ENCODE data around the gene AFAP1L1.

Gene AFAP1L1

GRCh38 chr5:149288436-149288835, 16.8 kb downstream of the AFAP1L1 start:
- DNase-seq (ENCODE audit: low read depth): no peak
- no peak overlapping the region for H3K4me3 ChIP-seq (ENCODE audit: control insufficient read depth, low read depth, low read length)
- TF ChIP-seq, protein P1, sequence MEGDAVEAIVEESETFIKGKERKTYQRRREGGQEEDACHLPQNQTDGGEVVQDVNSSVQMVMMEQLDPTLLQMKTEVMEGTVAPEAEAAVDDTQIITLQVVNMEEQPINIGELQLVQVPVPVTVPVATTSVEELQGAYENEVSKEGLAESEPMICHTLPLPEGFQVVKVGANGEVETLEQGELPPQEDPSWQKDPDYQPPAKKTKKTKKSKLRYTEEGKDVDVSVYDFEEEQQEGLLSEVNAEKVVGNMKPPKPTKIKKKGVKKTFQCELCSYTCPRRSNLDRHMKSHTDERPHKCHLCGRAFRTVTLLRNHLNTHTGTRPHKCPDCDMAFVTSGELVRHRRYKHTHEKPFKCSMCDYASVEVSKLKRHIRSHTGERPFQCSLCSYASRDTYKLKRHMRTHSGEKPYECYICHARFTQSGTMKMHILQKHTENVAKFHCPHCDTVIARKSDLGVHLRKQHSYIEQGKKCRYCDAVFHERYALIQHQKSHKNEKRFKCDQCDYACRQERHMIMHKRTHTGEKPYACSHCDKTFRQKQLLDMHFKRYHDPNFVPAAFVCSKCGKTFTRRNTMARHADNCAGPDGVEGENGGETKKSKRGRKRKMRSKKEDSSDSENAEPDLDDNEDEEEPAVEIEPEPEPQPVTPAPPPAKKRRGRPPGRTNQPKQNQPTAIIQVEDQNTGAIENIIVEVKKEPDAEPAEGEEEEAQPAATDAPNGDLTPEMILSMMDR (IDR thresholded peaks at IDR 0.05; ENCODE audit: control insufficient read depth, insufficient read depth, low read depth, low read length, missing control alignments): no peak

- TF ChIP-seq, protein P1 (IDR thresholded peaks at IDR 0.05; ENCODE audit: control insufficient read depth, insufficient read depth, low read depth, low read length, missing control alignments): no peak
- no peak for DNase-seq (ENCODE audit: low read depth)
- H3K4me3 ChIP-seq (ENCODE audit: control insufficient read depth, low read depth, low read length): no peak overlapping the region
Measured at GRCh38 chr5:149289301-149289700, 17.6 kb downstream of the AFAP1L1 start.

DNA sequence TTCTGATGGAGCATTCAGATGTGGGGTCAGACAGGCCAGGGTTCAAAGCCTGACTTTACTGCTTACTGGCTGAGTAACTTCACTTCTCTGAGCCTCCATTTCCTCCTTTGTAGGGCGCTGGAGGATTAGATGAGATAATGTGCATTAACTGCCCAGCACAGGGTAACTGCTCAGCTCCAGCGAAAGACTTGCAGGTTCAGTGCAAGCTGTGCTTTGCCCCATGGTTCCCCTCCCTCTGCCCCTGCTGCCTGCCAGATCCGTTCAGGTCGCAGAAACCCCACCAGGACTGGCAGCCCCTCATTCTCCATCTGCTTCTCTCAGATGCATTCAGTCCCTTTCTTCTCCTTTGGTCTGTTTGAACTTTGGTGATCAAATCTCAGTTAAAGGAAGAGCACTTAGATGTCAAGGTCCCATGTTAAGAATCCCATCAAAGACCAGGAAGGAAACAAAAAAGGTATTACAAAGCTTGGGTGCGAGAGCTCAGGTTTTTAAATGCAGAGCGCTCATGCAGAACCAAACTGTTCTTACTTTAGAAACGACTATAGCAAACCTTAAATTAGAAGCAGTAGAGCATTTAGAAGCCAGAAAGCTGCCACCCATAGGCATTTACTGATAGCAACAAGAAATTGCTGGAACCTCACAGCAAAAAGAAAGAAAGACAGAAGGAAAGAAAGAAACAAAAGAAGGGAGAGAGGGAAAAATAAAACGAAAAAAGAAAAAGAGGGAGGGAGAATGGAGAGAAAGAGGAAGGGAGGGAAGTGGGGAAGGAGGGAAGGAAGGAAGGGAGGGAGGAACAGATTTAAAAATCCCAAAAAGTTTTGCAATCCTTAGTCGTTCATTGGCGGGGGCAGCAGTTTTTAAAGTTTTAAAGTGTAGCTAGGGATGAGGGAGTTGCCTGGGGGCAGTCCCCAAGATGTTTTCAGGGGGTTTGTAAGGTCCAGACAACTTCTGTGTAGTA, 23.5 kb downstream of the AFAP1L1 start:
- DNase-seq (ENCODE audit: low read depth): no peak
- TF ChIP-seq, protein P1 (IDR thresholded peaks at IDR 0.05; ENCODE audit: control insufficient read depth, insufficient read depth, low read depth, low read length, missing control alignments): no peak
- H3K4me3 ChIP-seq (ENCODE audit: control insufficient read depth, low read depth, low read length): no peak overlapping the region

- no peak for DNase-seq (ENCODE audit: low read depth)
- TF ChIP-seq, protein P1 (IDR thresholded peaks at IDR 0.05; ENCODE audit: control insufficient read depth, insufficient read depth, low read depth, low read length, missing control alignments): no peak
- H3K4me3 ChIP-seq (ENCODE audit: control insufficient read depth, low read depth, low read length): no peak overlapping the region
Measured at GRCh38 chr5:149297340-149298025, 25.8 kb downstream of the AFAP1L1 start.

DNA sequence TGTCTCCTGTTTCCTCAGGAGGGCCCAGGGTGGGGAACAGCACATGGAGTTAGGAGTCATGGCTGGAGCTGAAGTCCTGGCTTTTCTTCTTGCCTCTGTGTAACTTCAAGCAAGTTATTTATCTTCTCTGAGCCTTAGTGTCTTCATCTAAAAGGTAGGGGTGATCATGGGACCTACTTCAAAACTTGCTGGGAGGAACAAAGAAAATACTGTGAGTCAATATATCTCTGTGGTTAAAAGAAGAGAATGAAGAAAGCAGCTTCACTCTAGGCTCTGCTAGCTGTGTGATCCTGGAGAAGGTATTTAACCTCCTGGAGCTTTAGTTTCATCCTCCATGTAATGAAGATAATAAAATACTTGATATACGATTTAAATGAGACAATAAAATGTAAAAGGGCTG, 26.5 kb downstream of the AFAP1L1 start:
- no peak overlapping the region for H3K4me3 ChIP-seq (ENCODE audit: control insufficient read depth, low read depth, low read length)
- no peak for DNase-seq (ENCODE audit: low read depth)
- TF ChIP-seq, protein P1 (IDR thresholded peaks at IDR 0.05; ENCODE audit: control insufficient read depth, insufficient read depth, low read depth, low read length, missing control alignments): no peak

DNA sequence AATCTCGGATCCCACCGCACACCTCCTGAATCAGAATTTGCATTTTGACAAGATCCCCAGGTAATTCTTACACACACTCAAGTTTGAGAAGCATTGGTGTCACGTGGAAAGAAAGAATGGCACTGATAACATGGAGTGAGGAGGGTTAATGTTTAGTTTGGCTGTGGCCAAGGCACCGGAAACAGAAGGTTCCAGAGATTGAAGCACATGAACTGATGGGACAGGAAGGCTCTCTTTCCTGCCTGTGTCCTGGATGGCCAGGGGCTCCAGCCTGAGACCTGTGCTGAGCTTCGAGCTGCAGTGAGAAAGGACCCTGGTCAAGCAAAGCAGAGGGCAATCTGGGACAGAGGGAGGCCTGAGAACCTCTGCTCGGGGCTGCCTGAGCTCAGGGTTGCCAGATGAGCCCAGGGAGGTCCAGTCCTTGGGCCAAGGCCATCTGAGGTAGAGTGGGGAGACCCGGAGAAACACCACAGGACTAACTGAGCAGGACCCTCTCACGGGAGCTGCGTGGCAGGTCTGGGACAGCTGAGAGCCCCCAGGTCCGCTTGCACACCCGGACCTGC, 27.3 kb downstream of the AFAP1L1 start:
- H3K4me3 ChIP-seq (ENCODE audit: control insufficient read depth, low read depth, low read length): no peak overlapping the region
- TF ChIP-seq, protein P1 (IDR thresholded peaks at IDR 0.05; ENCODE audit: control insufficient read depth, insufficient read depth, low read depth, low read length, missing control alignments): no peak
- DNase-seq (ENCODE audit: low read depth): no peak

All from AG09309 (cell line).